ENCODE results near the gene FARP1.
"Not testable (repeated sequence)": the region's sequence is repeated elsewhere in the genome, so short reads cannot be mapped to it uniquely, and the experiment has no call there.

Gene FARP1

DNA sequence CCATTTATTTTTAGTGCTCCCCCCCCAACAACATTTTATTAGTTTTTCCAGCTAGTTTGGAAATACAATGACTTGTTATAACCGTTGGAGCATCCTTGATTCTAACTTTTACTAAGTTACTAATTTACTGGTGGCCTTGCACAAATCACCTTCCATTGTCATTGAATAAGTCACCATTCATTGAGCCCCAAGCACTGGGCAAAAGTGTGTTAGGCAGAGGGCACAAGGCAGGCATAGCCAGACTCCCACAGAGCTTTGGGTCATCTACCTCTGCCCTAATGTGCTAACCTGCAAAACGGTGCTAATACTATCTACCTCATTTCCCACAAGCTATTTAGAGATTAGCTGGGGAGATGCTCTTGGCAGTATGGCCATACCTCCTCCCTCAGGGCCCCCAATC lies 120.9 kb downstream of the FARP1 start:
- no peak for DNase-seq

- DNase-seq = no peak
These were observed 122.0 kb downstream of the FARP1 start for GRCh38 chr13:98264877-98265276.

DNA sequence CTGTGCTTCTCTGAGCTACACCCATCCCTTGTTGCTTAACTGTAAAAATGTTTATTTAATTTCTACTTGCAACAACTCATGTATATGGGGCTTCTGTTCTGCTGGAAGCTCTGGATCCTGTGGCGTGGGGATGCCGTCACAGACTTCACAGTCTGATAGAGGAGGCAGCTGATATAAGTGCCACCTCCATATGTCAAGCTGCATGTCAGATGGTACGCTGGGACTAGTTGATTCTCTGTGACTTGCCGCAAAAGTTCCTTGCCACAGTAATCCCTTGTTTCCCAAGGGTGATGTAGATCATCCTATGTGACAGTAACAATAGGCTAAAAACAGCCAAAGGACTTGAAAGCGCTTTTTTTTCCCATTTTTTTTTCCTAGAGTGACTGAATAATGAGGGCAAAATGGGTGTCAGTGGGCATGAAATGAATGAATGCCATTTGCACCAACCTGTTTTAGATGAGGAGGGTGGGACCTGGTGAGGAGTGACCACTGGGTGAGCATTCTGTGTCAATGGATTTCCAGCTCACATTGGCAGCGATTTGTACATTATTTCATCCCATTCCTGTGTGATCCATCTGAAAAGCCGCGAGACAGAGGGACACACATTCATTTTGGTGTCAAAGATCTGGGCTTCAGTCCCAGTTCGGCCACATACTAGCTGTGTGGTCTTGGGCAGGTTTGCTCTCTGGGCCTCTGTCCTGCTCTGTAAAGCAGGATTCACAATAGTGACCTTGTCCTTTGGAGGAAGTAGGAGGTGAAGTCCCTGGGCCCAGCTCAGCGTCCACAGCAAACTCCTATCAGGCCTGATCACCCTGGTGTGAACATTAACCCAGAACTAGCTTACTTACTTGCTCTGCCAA lies 123.0 kb downstream of the FARP1 start:
- DNase-seq = no peak

DNA sequence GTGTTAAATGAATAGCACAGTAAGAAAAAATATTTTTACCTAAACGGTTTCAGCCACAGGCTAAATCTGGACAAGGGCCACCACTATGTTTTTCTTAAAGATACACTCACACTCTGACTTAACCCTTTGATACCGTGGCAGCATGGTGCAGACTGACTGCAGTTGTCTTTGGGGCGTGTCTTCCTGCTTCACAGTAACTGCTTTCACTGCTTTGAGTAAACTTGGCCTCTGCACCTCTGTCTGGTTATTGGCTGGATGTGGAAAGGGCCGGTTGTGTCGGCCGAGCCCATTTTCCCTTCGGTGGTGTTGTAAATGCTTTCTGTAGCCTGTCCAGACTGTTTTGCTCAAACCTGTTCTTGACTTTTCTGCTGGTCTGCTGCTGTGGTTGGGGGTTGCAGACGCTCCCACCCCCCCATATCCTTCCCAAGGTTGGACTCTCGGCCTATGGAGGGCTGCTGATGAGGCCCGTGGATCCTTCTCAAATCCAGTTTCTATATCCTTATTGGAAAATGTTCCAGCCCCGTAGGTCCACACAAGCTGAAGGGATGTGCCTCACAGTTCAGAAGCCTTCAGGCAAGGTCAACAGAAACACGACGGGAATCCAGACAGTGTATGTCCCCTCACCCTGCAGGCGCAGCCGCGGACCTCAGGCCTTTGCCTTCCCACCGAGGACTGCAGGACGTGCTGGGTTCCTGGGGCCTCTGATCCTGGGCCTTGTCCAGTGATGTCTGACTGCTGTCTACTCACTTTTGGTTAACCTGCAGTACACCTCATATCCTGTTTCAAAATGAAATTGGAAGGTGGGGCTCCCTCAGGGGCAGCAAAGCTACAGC lies 124.4 kb downstream of the FARP1 start:
- no peak for DNase-seq

- no peak for DNase-seq
These were observed 126.5 kb downstream of the FARP1 start for GRCh38 chr13:98269386-98269785.

DNA sequence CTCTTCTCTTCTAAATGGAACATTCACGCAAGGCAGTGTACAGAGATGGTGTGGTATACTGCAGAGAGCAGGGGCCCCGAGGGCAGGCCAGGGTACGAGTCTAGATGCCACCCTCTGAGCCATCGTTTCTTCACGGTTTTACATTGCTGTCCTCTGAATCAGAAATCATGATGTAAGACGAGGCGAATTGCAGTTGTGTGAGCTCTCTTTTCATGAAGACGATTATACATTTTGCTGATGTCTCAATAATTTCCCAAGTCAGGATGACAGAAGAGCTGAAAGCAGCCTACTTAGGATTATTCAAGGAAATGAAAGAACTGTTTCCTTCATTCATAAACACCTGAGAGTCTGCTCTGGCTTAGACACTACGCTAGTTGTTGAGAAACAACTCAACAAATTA lies 127.9 kb downstream of the FARP1 start:
- DNase-seq = no peak

GRCh38 chr13:98271646-98272045 lies 128.8 kb downstream of the FARP1 start:
- DNase-seq = not testable (repeated sequence)

DNA sequence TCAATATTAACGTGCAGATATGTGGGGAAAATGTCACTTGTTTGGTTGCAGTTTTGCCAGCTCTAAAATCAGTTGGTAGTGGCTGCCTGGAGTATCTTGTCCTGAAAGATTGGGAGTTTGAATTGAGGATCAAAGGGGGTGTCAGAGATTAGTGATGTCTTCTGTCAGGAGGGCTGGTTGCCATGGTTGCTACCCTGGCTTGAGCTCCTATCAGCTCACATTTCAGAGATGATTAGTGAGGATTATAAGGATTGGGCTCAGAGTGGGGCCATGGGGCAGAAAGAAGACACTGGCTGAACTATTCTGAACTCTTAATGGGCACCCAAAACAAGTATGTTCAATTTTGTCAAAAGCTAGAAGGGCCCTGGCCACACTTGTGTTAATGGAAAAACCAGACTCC lies 129.7 kb downstream of the FARP1 start:
- DNase-seq = peak; percentile 51

- DNase-seq = no peak
These were observed 130.4 kb downstream of the FARP1 start for GRCh38 chr13:98273067-98273823.

- DNase-seq = peak; percentile 53
These were observed 131.2 kb downstream of the FARP1 start for GRCh38 chr13:98273824-98274742.

DNA sequence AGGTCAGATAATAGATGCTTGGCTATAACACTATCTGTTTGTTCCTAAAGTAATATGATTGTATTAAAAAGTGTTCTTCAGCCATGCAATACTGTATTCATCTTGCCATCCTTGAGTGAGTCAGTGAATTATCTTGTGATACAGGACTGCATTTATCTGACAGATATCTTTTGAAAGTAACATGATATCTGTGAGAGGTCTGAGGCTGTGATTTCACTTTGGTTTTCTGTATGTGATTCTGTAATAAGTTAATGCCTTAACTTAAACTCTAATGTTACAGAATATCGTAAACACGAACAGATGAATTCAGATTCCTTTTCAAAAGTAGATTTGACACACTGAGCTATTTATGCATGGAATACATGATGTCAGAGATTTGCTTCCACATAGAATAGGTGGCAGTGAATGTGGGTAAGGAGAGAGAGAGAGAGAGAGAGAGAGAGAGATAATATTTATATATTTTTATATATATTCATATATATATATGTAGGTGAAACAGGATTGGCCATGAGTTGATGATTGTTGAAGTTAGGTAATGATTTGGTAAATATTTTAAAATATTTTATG lies 132.1 kb downstream of the FARP1 start:
- no peak for DNase-seq

- peak; percentile 58 for DNase-seq
These were observed 132.8 kb downstream of the FARP1 start for GRCh38 chr13:98275681-98276171.

DNA sequence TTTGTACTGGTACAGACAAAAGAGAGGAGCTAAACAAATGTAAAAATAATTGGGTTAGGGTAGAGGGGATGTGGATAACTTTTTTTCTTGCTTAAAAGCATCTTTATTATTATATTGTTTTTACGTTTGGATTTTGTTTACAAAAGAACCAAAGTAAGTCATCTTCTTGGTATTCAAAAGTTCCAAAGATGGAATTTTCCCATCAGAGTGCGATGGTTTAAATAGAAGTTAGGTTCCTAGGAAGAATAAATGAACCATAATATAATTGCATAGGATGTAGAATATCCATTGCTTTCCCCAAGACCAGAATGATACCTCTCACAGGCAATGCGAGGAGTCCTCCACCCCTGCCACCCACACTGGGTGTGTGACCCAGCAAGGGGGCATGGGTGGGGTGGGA lies 133.6 kb downstream of the FARP1 start:
- no peak for DNase-seq

DNA sequence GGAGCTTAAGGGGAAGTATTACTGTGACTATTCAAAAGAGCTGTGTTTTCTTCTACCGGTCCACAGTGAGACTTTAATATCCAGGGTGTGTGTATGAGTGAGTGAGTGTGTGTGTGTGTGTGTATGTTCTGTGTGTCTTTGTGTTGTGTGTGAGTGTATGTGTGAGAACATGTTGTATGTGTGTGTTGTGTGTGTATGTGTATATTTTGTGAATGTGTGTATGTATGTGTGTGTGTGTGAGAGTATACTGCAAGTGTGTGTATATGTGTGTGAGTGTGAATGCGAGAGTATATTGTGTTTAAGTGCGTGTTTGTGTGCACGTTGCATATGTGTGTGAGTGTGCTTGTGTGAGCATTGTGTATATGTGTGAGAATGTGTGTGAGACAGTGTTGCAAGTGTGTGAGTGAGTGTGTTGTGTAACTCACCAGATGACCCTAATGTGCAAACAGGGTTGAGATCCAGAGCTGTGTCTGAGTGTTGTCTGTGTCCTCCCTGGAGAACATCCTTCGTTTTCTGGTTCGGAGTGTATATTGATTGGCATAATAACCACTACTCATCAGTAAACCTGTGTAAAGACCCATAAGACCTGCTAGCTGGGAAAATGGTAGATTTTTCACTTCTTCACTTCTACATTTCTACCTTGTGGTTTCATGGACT lies 135.3 kb downstream of the FARP1 start:
- no peak for DNase-seq

- no peak for DNase-seq
These were observed 136.7 kb downstream of the FARP1 start for GRCh38 chr13:98279473-98280175.

GRCh38 chr13:98280176-98280510 lies 137.2 kb downstream of the FARP1 start:
- DNase-seq = peak; percentile 65

GRCh38 chr13:98284679-98285078 lies 141.8 kb downstream of the FARP1 start:
- no peak for DNase-seq

GRCh38 chr13:98285317-98285716 lies 142.4 kb downstream of the FARP1 start:
- DNase-seq = no peak

- no peak for DNase-seq
These were observed 143.1 kb downstream of the FARP1 start for GRCh38 chr13:98285852-98286594.

- no peak for DNase-seq
These were observed 143.9 kb downstream of the FARP1 start for GRCh38 chr13:98286799-98287198.

Data from retina (tissue), 1 donor.